GM10266 (cell line): ENCODE data around the gene SURF1.

ENCODE experiments used
- DNase-seq: peaks from one replicate; pipeline ENCODE4 v3.0.0; 2012; ENCODE audit errors: extremely low spot score
- CTCF ChIP-seq: IDR thresholded peaks from 2 replicates; pipeline ENCODE4 v1.5.1; 2012; ENCODE audit warnings: mild to moderate bottlenecking, low read depth; ENCODE audit not compliant: control insufficient read depth, insufficient read depth; ENCODE audit errors: missing control alignments

The SURF1 gene

GRCh38 chr9:133369933-133370332, 13.6 kb upstream of the SURF1 start:
- no peak for TF ChIP-seq CTCF
- DNase-seq: no peak

GRCh38 chr9:133369422-133369821, 13.1 kb upstream of the SURF1 start:
- no peak for DNase-seq
- TF ChIP-seq CTCF: no peak

- no peak for TF ChIP-seq CTCF
- DNase-seq: no peak
Measured at GRCh38 chr9:133368249-133368881, 12.1 kb upstream of the SURF1 start.

GRCh38 chr9:133367778-133368177, 11.5 kb upstream of the SURF1 start:
- no peak for DNase-seq
- no peak for TF ChIP-seq CTCF

- DNase-seq: no peak
- TF ChIP-seq CTCF: no peak
Measured at GRCh38 chr9:133367221-133367620, 10.9 kb upstream of the SURF1 start.

- DNase-seq: no peak
- TF ChIP-seq CTCF: no peak
Measured at GRCh38 chr9:133366435-133366834, 10.1 kb upstream of the SURF1 start.

GRCh38 chr9:133362359-133363044, 6.2 kb upstream of the SURF1 start:
- TF ChIP-seq CTCF: no peak
- no peak for DNase-seq
